ENCODE measurements around the gene CAPN13. TPM values are rescaled to one million over a fixed set of nuclear protein-coding genes. Genes with fewer than 3 reads are reported as not detected.

Gene CAPN13
- total and polyA plus RNA-seq, 2 donors (not counting 1 experiment from before 2014, with no cell fraction given) = not detected

GRCh38 chr2:30781961-30782533 is 25.2 kb downstream of the CAPN13 start:
- no peaks in the 10 kb centered on the region for H3K9me3 ChIP-seq (ENCODE audit: control extremely low read depth in 1 of 3, control insufficient read depth in 2 of 3, insufficient read depth in 1 of 3, low read length in 2 of 3)
- Mint-ChIP-seq H3K27me3 (peaks cover 9% of the 10 kb centered on the region), H3K4me3 (no peak overlapping the region), H3K27ac (no peak overlapping the region), H3K4me1 (no peaks in the 10 kb centered on the region), H3K9me3 (ENCODE audit: insufficient read depth) (no peaks in the 10 kb centered on the region)
- ChIA-PET POLR2A (no interaction called here), CTCF (no interaction called here)
- H3K79me2 ChIP-seq (ENCODE audit: control insufficient read depth, insufficient read depth, low read length) = no peaks in the 10 kb centered on the region
- H2AFZ ChIP-seq (ENCODE audit: insufficient read depth, low read depth, low read length, poor library complexity, severe bottlenecking) = no peak overlapping the region
- H3K4me3 ChIP-seq (ENCODE audit: control extremely low read depth in 1 of 5, extremely low read depth in 1 of 5, insufficient read depth in 1 of 5, low read depth in 2 of 5, low read length in 4 of 5) = no peak overlapping the region
- 76% methylated on average over 5 of the region's 7 CpGs for WGBS (ENCODE audit: insufficient coverage)
- TF ChIP-seq EZH2 (IDR thresholded peaks at IDR 0.05; ENCODE audit: borderline replicate concordance, insufficient read depth, low read depth, low read length, poor library complexity, severe bottlenecking) (no peak), CTCF (IDR thresholded peaks at IDR 0.05) (no peak)
- DNase-seq = no peak
- no peak for ATAC-seq (ENCODE audit: low read depth)
- no peaks in the 10 kb centered on the region for H3K4me1 ChIP-seq (ENCODE audit: control insufficient read depth in 2 of 2, insufficient read depth in 2 of 2, low read length in 2 of 2)
- H3K27ac ChIP-seq (ENCODE audit: low read length in 2 of 2) = no peak overlapping the region
- no peaks in the 10 kb centered on the region for H3K36me3 ChIP-seq (replicated peaks in 1 of 2; ENCODE audit: control extremely low read depth in 1 of 2, control insufficient read depth in 1 of 2, extremely low read depth in 1 of 2, insufficient read depth in 2 of 2, low read length in 1 of 2)
- H4K20me1 ChIP-seq (ENCODE audit: control insufficient read depth, insufficient read depth, low read length, poor library complexity, severe bottlenecking) = no peaks in the 10 kb centered on the region
- intact Hi-C loops (cut with micrococcal nuclease) = no loop called here
- H3K27me3 ChIP-seq (replicated peaks in 1 of 4; ENCODE audit: control extremely low read depth in 1 of 4, control insufficient read depth in 3 of 4, insufficient read depth in 4 of 4, low read length in 3 of 4) = peaks cover 0 to 4% (median 0%) of the 10 kb centered on the region in 4 experiments
- no peak overlapping the region for H3K4me2 ChIP-seq (replicated peaks; ENCODE audit: low read depth, low read length, poor library complexity, severe bottlenecking)
- no peak overlapping the region for H3K9ac ChIP-seq (ENCODE audit: low read length)

- H4K20me1 ChIP-seq (ENCODE audit: control insufficient read depth, insufficient read depth, low read length, poor library complexity, severe bottlenecking) = no peaks in the 10 kb centered on the region
- DNase-seq = no peak
- H3K9ac ChIP-seq (ENCODE audit: low read length) = no peak overlapping the region
- H3K36me3 ChIP-seq (replicated peaks in 1 of 2; ENCODE audit: control extremely low read depth in 1 of 2, control insufficient read depth in 1 of 2, extremely low read depth in 1 of 2, insufficient read depth in 2 of 2, low read length in 1 of 2) = no peaks in the 10 kb centered on the region
- CTCF ChIA-PET = no interaction called here
- no peak overlapping the region for H3K27ac ChIP-seq (ENCODE audit: low read length in 2 of 2)
- Mint-ChIP-seq H3K27me3 (peaks cover 12% of the 10 kb centered on the region), H3K9me3 (ENCODE audit: insufficient read depth) (no peaks in the 10 kb centered on the region), H3K4me3 (no peak overlapping the region), H3K27ac (no peak overlapping the region), H3K4me1 (no peaks in the 10 kb centered on the region)
- ATAC-seq (ENCODE audit: low read depth) = no peak
- no peak overlapping the region for H3K4me3 ChIP-seq (ENCODE audit: control extremely low read depth in 1 of 5, extremely low read depth in 1 of 5, insufficient read depth in 1 of 5, low read depth in 2 of 5, low read length in 4 of 5)
- intact Hi-C loops (cut with micrococcal nuclease) = no loop called here
- POLR2A ChIA-PET = no interaction called here
- H3K4me2 ChIP-seq (replicated peaks; ENCODE audit: low read depth, low read length, poor library complexity, severe bottlenecking) = no peak overlapping the region
- WGBS (ENCODE audit: insufficient coverage) = 89% methylated on average over 1 of the region's 1 CpG
- H3K9me3 ChIP-seq (ENCODE audit: control extremely low read depth in 1 of 3, control insufficient read depth in 2 of 3, insufficient read depth in 1 of 3, low read length in 2 of 3) = no peaks in the 10 kb centered on the region
- H2AFZ ChIP-seq (ENCODE audit: insufficient read depth, low read depth, low read length, poor library complexity, severe bottlenecking) = no peak overlapping the region
- peaks cover 0 to 4% (median 0%) of the 10 kb centered on the region in 4 experiments for H3K27me3 ChIP-seq (replicated peaks in 1 of 4; ENCODE audit: control extremely low read depth in 1 of 4, control insufficient read depth in 3 of 4, insufficient read depth in 4 of 4, low read length in 3 of 4)
- H3K79me2 ChIP-seq (ENCODE audit: control insufficient read depth, insufficient read depth, low read length) = no peaks in the 10 kb centered on the region
- no peak for TF ChIP-seq CTCF (IDR thresholded peaks at IDR 0.05)
- no peak for TF ChIP-seq EZH2 (IDR thresholded peaks at IDR 0.05; ENCODE audit: borderline replicate concordance, insufficient read depth, low read depth, low read length, poor library complexity, severe bottlenecking)
- H3K4me1 ChIP-seq (ENCODE audit: control insufficient read depth in 2 of 2, insufficient read depth in 2 of 2, low read length in 2 of 2) = no peaks in the 10 kb centered on the region
Measured at GRCh38 chr2:30781451-30781850, 25.8 kb downstream of the CAPN13 start.
